Mesendoderm (in vitro differentiated cells): ENCODE results near the gene COL5A2.

ENCODE experiments used
- DNase-seq: peaks from one replicate; pipeline ENCODE4 v3.0.0; 2013
- H2AK5ac ChIP-seq: 2 replicates; pipeline ENCODE4 v1.6.1; 2013; ENCODE audit warnings: low read length, inconsistent platforms
- H2BK120ac ChIP-seq: 2 replicates; pipeline ENCODE4 v1.6.1; 2013; ENCODE audit warnings: low read depth, mild to moderate bottlenecking, low read length, moderate library complexity, mixed read lengths
- H2BK15ac ChIP-seq: replicated peaks from 2 replicates; pipeline ENCODE4 v1.6.1; 2013; ENCODE audit warnings: low read depth, mild to moderate bottlenecking, moderate library complexity
- H2BK5ac ChIP-seq: 2 replicates; pipeline ENCODE4 v1.6.1; 2013; ENCODE audit warnings: low read length, inconsistent platforms
- H3K18ac ChIP-seq: 2 replicates; pipeline ENCODE4 v1.6.1; 2013; ENCODE audit warnings: mild to moderate bottlenecking, low read length, mixed read lengths
- H3K23ac ChIP-seq: one replicate; pipeline ENCODE4 v1.6.1; 2013; ENCODE audit warnings: low read length
- H3K27ac ChIP-seq: 2 replicates; pipeline ENCODE4 v1.5.1; 2013; ENCODE audit warnings: low read depth, mild to moderate bottlenecking, inconsistent platforms, low read length, moderate library complexity
- H3K27me3 ChIP-seq: 2 replicates; pipeline ENCODE4 v1.6.1; 2013; ENCODE audit warnings: low read length, control low read depth, mild to moderate bottlenecking, inconsistent platforms; ENCODE audit not compliant: insufficient read depth, poor library complexity
- H3K36me3 ChIP-seq: 2 replicates; pipeline ENCODE4 v1.6.1; 2013; ENCODE audit warnings: low read length, inconsistent platforms; ENCODE audit not compliant: control insufficient read depth, insufficient read depth
- H3K4ac ChIP-seq: one replicate; pipeline ENCODE4 v1.6.1; 2013; ENCODE audit warnings: low read depth, mild to moderate bottlenecking, low read length, moderate library complexity
- H3K4me1 ChIP-seq: 2 replicates; pipeline ENCODE4 v1.6.1; 2013; ENCODE audit warnings: low read depth, low read length, inconsistent platforms; ENCODE audit not compliant: control insufficient read depth
- H3K4me2 ChIP-seq: 2 replicates; pipeline ENCODE4 v1.6.1; 2013; ENCODE audit warnings: low read length
- H3K4me3 ChIP-seq: 2 replicates; pipeline ENCODE4 v1.5.1; 2013; ENCODE audit warnings: mild to moderate bottlenecking, low read length
- H3K56ac ChIP-seq: one replicate; pipeline ENCODE4 v1.6.1; 2013; ENCODE audit warnings: low read length
- H3K79me1 ChIP-seq: 2 replicates; pipeline ENCODE4 v1.6.1; 2013; ENCODE audit warnings: low read length, inconsistent platforms
- H3K79me2 ChIP-seq: 2 replicates; pipeline ENCODE4 v1.6.1; 2013; ENCODE audit warnings: mild to moderate bottlenecking, low read length; ENCODE audit not compliant: control insufficient read depth, insufficient read depth
- H3K9ac ChIP-seq: 2 replicates; pipeline ENCODE4 v1.6.1; 2013; ENCODE audit warnings: low read length, inconsistent platforms
- H4K5ac ChIP-seq: one replicate; pipeline ENCODE4 v1.6.1; 2013; ENCODE audit warnings: low read length
- H4K8ac ChIP-seq: one replicate; pipeline ENCODE4 v1.6.1; 2013; ENCODE audit warnings: low read depth, mild to moderate bottlenecking, control low read depth, low read length, moderate library complexity
- WGBS: extraction: QIAGEN DNeasy Blood & Tissue Kit; methylation state at CpG from one replicate; pipeline ENCODE4 v1.1.7; 2013; ENCODE audit warnings: low lambda C conversion rate, missing lambda C conversion rate; ENCODE audit not compliant: insufficient coverage; ENCODE audit errors: extremely low coverage; 5-methylcytosine and 5-hydroxymethylcytosine counted together

Gene COL5A2

DNA sequence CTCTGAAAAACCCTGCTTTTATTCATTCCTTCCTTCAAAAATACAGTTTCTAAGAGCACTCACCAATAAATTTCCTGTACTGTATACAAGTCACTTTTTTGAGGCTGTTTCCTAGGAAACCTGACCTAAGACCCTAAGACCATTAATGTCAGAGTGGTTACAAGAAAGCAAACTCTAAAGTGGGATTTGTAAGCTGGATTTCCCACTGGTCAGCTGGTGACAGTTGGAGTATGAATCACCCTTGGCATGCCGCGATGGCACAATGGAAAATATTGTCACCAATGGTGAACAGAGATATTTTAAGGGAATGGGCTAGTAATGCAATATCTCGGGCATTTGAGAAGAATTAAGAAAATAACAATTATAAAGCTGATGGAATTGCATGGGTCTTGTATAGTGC lies 103.4 kb downstream of the COL5A2 start:
- Histone ChIP-seq H3K4me1 (no peaks in the 10 kb centered on the region), H3K9ac (no peak overlapping the region), H3K23ac (no peak overlapping the region), H3K56ac (no peak overlapping the region), H2BK120ac (no peak overlapping the region), H3K27me3 (no peaks in the 10 kb centered on the region), H2AK5ac (no peak overlapping the region), H3K79me1 (no peaks in the 10 kb centered on the region), H3K4me2 (no peak overlapping the region), H2BK15ac (no peak overlapping the region), H3K36me3 (peaks cover 5% of the 10 kb centered on the region), H3K79me2 (no peaks in the 10 kb centered on the region), H3K18ac (no peak overlapping the region), H2BK5ac (no peak overlapping the region), H4K5ac (no peak overlapping the region), H3K4me3 (no peak overlapping the region), H4K8ac (no peak overlapping the region), H3K27ac (no peak overlapping the region), H3K4ac (no peak overlapping the region)
- WGBS, result no CpG with 5 or more reads among the region's 3 CpGs
- no peak for DNase-seq

GRCh38 chr2:189074506-189074905 lies 105.1 kb downstream of the COL5A2 start:
- H3K4me2 ChIP-seq, result no peak overlapping the region
- H3K27ac ChIP-seq, result no peak overlapping the region
- H3K27me3 ChIP-seq, result no peaks in the 10 kb centered on the region
- no peak overlapping the region for H3K23ac ChIP-seq
- DNase-seq, result no peak
- H4K8ac ChIP-seq, result no peak overlapping the region
- H4K5ac ChIP-seq, result no peak overlapping the region
- 100% methylated on average over 2 of the region's 3 CpGs for WGBS
- no peak overlapping the region for H2BK15ac ChIP-seq
- no peak overlapping the region for H2BK5ac ChIP-seq
- no peak overlapping the region for H3K56ac ChIP-seq
- H2BK120ac ChIP-seq, result no peak overlapping the region
- H3K18ac ChIP-seq, result no peak overlapping the region
- H3K79me1 ChIP-seq, result no peaks in the 10 kb centered on the region
- H3K9ac ChIP-seq, result no peak overlapping the region
- H3K4me1 ChIP-seq, result no peaks in the 10 kb centered on the region
- no peak overlapping the region for H3K4ac ChIP-seq
- no peak overlapping the region for H2AK5ac ChIP-seq
- no peaks in the 10 kb centered on the region for H3K79me2 ChIP-seq
- H3K4me3 ChIP-seq, result no peak overlapping the region
- peaks cover 5% of the 10 kb centered on the region for H3K36me3 ChIP-seq

GRCh38 chr2:189072036-189072435 lies 107.5 kb downstream of the COL5A2 start:
- peaks cover 8% of the 10 kb centered on the region for H3K36me3 ChIP-seq

GRCh38 chr2:189069855-189070619 lies 109.5 kb downstream of the COL5A2 start:
- H3K27me3 ChIP-seq, result no peaks in the 10 kb centered on the region
- H2BK120ac ChIP-seq, result no peak overlapping the region
- no peaks in the 10 kb centered on the region for H3K79me2 ChIP-seq
- H2AK5ac ChIP-seq, result no peak overlapping the region
- H3K9ac ChIP-seq, result no peak overlapping the region
- H3K36me3 ChIP-seq, result peaks cover 10% of the 10 kb centered on the region
- H3K4me3 ChIP-seq, result no peak overlapping the region
- H3K4ac ChIP-seq, result no peak overlapping the region
- H3K4me2 ChIP-seq, result no peak overlapping the region
- H3K27ac ChIP-seq, result no peak overlapping the region
- H3K18ac ChIP-seq, result no peak overlapping the region
- no peak overlapping the region for H3K56ac ChIP-seq
- H3K79me1 ChIP-seq, result no peaks in the 10 kb centered on the region
- no peak overlapping the region for H4K5ac ChIP-seq
- H3K4me1 ChIP-seq, result no peaks in the 10 kb centered on the region
- no peak overlapping the region for H4K8ac ChIP-seq
- no peak overlapping the region for H3K23ac ChIP-seq
- no peak overlapping the region for H2BK5ac ChIP-seq
- no peak overlapping the region for H2BK15ac ChIP-seq
- DNase-seq, result no peak

More at GRCh38 chr2:189072036-189072435, 107.5 kb downstream of the COL5A2 start:
- no peak overlapping the region for H2BK120ac ChIP-seq
- no peak overlapping the region for H3K56ac ChIP-seq
- no peak overlapping the region for H3K4me3 ChIP-seq
- no peaks in the 10 kb centered on the region for H3K79me1 ChIP-seq
- H2AK5ac ChIP-seq, result no peak overlapping the region
- H3K79me2 ChIP-seq, result no peaks in the 10 kb centered on the region
- H3K18ac ChIP-seq, result no peak overlapping the region
- no peak overlapping the region for H2BK15ac ChIP-seq
- no CpG with 5 or more reads among the region's 1 CpG for WGBS
- H4K8ac ChIP-seq, result no peak overlapping the region
- H3K4me2 ChIP-seq, result no peak overlapping the region
- no peak overlapping the region for H3K9ac ChIP-seq
- no peak overlapping the region for H3K4ac ChIP-seq
- no peak overlapping the region for H2BK5ac ChIP-seq
- H3K27ac ChIP-seq, result no peak overlapping the region
- no peak for DNase-seq
- no peaks in the 10 kb centered on the region for H3K4me1 ChIP-seq
- H3K27me3 ChIP-seq, result no peaks in the 10 kb centered on the region
- no peak overlapping the region for H3K23ac ChIP-seq
- no peak overlapping the region for H4K5ac ChIP-seq

DNA sequence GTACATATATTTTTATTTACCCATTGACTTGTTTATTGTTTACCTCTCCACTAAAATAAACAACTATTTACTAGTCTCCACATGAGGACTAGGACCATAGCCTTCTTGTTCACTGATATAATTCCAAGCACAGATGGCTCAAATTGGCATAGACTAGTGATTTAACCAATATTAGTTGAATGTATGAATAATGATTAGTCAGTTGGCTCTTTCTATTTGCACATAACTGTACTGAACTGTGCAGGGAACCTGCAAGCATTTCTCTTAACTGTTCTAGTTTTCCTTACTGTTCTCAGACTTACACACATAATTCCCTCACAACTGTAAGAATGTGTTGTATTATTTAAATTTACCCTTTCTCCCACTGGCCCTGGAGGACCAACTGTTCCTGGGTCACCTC lies 113.5 kb downstream of the COL5A2 start:
- H3K27me3 ChIP-seq, result no peaks in the 10 kb centered on the region
- no peak overlapping the region for H3K4me2 ChIP-seq
- H2BK5ac ChIP-seq, result no peak overlapping the region
- no peak overlapping the region for H3K56ac ChIP-seq
- no peaks in the 10 kb centered on the region for H3K4me1 ChIP-seq
- no peak for DNase-seq
- no peak overlapping the region for H3K9ac ChIP-seq
- no peak overlapping the region for H2AK5ac ChIP-seq
- H3K4ac ChIP-seq, result no peak overlapping the region
- H2BK15ac ChIP-seq, result no peak overlapping the region
- no peak overlapping the region for H3K27ac ChIP-seq
- no peaks in the 10 kb centered on the region for H3K79me2 ChIP-seq
- no peak overlapping the region for H3K18ac ChIP-seq
- no peak overlapping the region for H4K8ac ChIP-seq
- H2BK120ac ChIP-seq, result no peak overlapping the region
- H3K23ac ChIP-seq, result no peak overlapping the region
- H3K36me3 ChIP-seq, result peaks cover 14% of the 10 kb centered on the region
- no peak overlapping the region for H3K4me3 ChIP-seq
- no peaks in the 10 kb centered on the region for H3K79me1 ChIP-seq
- H4K5ac ChIP-seq, result no peak overlapping the region

GRCh38 chr2:189060096-189060642 lies 119.4 kb downstream of the COL5A2 start:
- H3K4me2 ChIP-seq, result no peak overlapping the region
- H3K27ac ChIP-seq, result no peak overlapping the region
- no peaks in the 10 kb centered on the region for H3K79me1 ChIP-seq
- no peak overlapping the region for H2BK5ac ChIP-seq
- no peaks in the 10 kb centered on the region for H3K79me2 ChIP-seq
- H3K4ac ChIP-seq, result no peak overlapping the region
- H2BK120ac ChIP-seq, result no peak overlapping the region
- H4K8ac ChIP-seq, result no peak overlapping the region
- no peaks in the 10 kb centered on the region for H3K4me1 ChIP-seq
- no peak overlapping the region for H3K18ac ChIP-seq
- H3K23ac ChIP-seq, result no peak overlapping the region
- DNase-seq, result no peak
- no peaks in the 10 kb centered on the region for H3K27me3 ChIP-seq
- H3K36me3 ChIP-seq, result peaks cover 9% of the 10 kb centered on the region
- no CpG with 5 or more reads among the region's 1 CpG for WGBS
- no peak overlapping the region for H3K9ac ChIP-seq
- no peak overlapping the region for H3K56ac ChIP-seq
- no peak overlapping the region for H2AK5ac ChIP-seq
- no peak overlapping the region for H4K5ac ChIP-seq
- H3K4me3 ChIP-seq, result no peak overlapping the region
- no peak overlapping the region for H2BK15ac ChIP-seq
